Middle frontal gyrus (tissue), 1 donor: Measurements from ENCODE around the gene TMEM229B.

ENCODE experiments used
- DNase-seq: peaks from one replicate; pipeline ENCODE4 v3.0.0-alpha.2; 2015; ENCODE audit warnings: low spot score; ENCODE audit errors: extremely low spot score

The TMEM229B gene

DNA sequence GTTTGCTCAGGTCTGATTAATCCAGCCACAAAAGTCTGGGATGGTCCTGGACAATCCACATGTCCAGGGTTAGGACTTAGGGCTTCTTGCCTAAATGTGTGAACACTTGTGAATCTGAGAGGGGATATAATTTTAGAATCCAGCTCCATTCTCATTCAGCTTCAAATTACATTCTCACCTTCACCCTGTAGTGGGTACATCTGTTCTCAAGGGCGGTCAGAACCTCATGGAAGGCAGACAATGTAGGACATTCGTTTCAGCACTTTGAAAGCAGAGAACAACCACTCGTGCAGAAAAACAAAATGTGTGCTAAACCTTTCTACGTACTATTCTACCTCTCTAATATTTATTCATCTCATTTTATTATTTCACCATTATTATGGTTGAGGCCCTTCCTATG is 1.2 kb downstream of the TMEM229B start:
- no peak for DNase-seq

DNA sequence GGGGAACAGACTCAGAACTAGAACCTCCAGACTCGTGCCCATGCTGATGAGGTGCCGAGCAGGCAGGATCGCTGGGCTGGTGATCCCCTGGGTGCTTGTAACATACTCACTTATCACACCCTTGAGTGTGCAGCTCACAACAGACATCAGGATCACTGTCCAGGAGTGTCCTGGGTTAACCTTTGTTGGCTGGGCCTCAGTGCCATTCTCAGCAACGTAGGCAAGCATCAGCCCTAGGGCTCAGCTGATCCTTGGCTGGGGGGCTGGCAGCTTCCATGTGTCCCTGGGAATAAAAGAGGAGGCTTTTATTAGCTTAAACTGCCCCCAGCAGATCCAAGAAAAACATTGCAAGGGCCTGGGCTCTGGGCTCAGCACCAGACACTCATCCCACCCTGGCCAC is 1.6 kb downstream of the TMEM229B start:
- no peak for DNase-seq

DNA sequence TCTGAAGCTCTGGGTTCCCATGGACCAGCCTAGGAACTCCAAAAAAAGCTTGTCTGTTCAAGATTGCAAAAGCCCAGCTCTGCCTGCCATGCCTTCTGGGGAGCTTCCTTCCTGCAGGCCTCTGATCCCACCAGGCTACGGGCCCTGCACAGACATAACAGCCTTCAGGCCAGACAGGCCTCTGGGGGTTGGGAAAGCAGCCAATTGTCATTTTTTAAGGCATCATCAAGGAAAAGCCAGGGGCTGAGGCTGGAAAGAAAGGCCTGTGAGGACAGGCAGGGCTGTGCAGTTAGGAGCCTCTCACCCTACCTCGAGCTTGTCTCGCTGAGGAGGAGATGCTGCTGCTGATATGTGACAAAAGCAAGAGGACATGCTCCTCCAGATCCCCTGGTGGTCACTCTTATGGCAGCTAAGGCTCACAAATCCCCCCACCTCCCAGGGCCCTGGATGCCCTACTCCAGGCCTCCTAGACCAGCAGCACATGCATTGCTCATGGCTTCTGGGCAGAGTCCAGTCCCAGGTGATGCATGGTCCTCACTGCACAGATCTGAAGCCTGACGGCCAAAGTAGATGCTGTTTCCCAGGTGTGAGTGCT is 2.9 kb downstream of the TMEM229B start:
- DNase-seq, result no peak

DNA sequence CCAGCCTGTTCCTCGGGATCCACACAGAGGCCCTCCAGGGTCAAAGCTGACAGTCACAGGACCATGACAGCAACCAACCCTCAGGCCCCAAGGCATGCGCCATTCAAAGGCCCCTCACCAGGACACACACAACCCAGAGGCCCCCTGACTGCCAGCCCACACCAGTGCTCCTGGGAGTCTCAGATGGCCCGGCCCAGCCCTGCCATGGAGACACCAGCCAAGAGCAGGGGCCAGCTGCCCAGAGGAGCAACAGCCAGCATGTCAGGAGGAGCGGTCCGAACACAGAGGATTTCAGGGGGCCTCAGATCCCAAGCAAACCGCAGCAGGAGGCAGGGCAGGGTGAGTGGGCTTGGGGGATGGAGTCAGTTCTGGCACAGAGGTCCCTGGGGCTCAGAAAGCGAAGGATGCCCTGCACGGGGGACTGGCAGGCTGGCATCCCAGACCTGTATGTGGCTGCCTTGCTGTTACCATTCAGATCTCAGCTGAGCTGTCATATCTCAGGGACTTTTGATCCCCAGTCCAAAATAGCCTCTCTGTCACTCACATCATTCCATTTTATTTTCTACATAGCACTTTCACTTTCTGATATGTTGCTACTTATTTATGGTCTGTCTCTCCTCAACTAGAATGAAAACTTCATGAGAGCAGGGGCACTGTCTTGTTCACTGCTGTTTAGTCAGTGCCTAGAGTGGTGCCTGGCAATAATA is 4.8 kb downstream of the TMEM229B start:
- no peak for DNase-seq

DNA sequence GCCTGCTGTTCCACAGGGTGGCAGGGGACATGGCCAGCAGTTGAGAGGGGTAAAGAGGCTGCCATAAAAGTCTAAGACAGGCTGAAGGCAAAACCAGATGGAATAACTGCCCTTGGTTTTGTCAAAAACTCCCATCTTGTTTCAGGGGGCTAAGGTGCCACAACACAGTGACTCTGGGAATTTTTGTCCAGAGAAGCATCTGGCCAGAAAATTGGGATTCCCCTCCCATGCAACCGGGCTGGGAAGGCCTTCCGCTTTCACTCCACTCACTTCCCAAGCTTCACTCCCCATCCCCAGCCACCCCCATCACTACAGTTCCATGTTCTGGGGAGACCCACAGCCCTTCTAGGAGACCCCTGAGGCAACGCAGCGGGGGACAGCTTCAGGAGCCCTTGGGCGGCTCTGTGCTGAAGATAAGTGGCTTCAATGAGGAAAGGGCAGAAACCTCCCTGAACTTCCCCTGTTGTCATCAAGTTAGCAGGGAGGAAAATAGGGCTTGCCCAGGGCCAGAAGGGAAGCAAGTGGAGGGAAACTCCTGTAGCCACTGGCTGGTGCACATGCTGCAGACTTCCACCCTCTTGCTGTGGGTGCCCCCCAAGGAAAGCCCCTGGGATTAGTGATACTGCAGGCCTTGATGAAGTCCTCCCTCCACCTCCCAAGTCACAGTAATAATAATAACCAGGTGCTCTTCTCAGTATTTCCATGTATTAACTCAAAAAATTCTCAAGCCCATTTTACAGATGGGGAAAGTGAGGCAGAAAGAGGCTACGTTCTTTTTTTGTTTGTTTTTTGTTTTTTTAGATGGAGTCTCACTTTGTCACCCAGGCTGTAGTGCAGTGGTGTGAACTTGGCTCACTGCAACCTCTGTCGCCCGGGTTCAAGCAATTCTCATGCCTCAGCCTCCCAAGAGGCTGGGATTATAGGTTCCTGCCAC is 6.0 kb downstream of the TMEM229B start:
- DNase-seq, result no peak

DNA sequence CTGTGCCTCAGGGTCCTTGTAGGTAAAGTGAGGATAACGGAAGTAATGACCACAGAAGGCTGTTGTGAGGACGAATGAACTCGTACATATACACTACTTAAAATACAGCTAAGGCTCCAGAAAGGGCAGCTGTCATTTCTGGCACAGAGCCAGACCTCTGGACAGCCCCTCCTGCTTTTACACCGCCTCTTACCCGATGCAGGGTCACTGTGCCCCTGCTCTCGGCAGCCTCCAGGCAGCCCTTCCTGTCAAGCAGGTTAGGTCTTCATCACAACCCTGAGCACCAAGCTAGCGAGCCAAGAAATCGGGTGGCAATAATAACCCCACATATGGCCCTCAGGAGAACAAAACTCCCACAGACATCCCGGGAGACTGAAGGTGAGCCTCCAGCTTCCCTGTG is 8.5 kb downstream of the TMEM229B start:
- no peak for DNase-seq

DNA sequence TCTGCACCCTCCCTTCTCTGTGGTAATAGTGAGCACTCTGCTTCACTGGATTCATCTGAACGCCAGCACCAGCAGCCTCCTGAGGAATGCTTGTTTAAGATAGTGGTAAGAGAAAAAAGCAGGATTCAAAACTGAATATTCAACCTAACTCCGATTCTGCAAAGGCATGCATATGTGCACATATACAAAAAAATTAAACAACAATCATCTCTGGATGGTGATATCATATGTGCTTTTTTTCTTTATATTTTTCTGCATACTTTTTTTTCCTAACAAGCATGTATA is 9.8 kb downstream of the TMEM229B start:
- DNase-seq, result no peak

DNA sequence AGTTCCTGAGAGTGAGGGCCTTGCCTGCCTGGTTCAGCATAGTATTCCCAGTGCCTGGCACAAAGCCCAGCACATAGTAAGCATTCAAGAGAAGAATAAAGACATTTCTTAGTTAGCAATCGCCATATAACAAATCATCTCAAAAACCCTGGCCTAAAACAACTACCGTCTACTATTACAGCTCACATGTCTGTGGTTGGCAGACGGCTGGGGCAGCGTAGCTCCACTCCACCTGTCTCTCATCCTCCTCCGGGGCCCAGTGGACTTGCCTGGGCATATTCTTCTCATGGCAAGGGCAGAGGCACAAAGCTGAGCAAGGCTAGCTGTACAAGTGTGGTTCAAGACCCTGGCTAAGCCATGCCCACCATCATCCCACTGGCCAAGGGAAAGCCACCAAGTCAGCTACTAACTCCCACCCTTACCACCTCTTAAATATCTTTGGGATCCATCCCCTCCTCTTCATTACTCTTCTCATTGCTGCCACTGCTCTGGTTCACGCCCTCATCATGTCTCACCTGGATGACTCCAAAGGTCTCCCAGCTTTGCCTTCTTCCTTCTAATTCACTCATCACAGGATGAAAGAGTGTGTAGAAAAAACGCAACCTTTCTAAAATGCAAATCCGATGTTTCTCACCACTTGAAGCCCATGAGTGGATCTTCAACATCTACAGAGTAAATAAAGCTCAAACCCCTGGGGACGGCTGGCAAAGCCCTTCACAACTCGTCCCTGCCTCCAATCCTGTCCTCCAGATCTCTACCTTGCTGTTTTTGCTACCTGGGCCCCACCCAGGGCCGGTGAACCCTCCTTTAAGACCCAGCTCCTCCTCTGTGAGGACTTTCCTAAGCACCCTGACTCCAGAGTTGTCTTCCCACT is 10.4 kb downstream of the TMEM229B start:
- no peak for DNase-seq

DNA sequence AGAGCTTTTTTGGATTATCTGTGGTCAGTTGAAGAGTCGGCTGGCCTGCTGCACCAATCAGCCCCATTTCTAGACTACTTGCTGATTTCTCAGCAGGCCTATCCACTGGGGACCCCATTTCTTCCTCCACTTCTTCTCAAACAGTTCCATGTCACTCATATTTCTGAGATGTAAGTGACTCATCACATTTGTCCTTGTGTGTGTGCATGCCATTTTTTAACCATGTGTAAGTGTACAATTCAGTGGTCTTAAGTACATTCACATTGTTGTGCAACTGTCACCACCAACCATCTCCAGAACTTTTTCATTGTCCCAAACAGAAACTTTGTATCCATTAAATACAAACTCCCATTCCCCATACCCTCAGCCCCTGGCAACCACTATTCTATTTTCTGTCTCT is 14.2 kb downstream of the TMEM229B start:
- DNase-seq, result no peak

DNA sequence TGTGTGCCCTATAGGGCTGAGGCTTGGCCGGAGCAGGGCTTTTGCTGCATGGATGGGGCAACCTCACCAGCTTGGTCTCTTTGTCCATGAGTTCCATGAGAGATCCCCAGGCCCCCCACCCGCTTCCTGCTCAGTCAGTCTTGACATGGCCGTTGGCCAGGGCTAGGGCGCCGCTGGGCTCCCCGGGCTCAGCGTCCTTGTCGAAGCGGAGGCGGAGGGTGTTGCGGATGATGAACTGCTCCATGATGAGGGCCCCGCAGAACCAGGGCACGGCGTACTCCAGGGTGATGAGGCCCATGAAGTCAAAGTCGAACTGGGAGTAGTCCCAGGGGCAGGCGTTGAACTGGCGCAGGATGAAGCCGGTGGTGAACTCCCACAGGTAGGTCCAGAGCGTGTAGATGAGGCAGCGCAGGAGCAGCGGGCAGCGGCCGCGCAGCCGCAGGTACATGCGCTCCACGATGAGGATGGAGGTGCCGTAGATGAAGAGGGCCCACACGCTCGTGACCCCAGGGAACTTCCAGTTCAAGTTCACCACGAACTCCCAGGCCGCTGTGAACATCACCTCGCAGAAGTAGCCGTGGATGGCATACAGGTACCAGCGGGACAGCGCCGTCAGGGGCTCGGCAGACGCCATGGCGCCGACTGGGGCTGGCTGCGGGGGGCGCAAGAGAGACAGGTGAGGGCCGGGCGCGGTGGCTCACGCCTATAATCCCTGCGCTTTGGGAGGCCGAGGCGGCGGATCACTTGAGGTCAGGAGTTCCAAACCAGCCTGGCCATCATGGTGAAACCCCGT is 15.0 kb downstream of the TMEM229B start:
- no peak for DNase-seq

DNA sequence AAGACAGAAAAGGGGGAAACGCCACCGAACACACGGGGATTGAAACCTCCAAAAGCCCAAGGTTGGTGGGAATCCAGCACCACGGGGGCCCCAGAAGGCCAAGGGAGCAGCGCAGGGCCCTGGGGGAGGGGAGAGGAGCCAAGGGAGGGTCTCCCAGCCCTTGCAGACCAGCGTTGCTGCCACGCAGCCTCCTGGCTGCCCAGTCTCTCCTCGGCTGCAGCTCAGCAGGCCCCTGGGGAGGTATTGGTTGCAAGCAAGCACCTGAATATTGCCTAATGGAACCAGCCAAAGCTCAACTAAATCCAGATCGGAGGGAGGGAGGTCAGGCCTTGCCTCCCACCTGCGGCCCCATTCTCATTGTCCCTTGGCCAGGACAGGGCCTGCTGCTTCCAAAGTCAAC is 15.8 kb downstream of the TMEM229B start:
- no peak for DNase-seq

DNA sequence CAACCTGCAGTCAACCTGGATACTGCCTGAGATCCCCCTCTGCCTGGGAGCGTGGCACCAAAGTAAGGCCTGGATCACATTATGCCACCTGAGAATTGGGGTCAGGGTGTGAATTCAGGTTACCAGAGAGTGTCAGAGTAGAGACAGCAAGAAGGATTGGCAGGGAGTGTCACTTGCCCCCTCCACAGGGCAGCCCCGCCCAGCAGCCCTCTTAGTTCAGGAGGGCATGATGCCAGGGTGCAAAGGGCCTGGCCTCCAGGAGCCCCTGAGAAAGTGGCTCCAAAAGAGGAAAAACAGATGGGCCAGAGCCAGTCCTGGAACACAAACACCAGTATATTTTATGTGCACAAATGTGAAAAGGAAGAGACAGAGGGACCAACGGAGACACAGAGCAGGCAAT is 18.6 kb downstream of the TMEM229B start:
- no peak for DNase-seq

DNA sequence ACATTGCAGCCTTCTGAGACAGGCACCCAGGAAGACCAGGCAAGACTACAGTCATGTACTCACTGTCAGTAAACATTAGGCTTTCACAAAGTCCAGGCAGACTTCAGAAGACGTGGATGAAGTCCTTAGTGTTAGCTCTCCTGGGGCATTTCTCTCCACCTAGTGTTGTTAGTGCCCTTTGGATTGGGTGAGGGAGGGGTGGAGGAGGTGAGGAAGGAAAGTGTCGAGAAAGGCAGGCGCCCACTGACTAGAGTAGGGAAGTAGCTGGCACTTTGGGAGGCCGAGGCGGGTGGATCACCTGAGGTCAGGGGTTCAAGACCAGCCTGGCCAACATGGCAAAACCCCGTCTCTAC is 20.2 kb downstream of the TMEM229B start:
- no peak for DNase-seq

DNA sequence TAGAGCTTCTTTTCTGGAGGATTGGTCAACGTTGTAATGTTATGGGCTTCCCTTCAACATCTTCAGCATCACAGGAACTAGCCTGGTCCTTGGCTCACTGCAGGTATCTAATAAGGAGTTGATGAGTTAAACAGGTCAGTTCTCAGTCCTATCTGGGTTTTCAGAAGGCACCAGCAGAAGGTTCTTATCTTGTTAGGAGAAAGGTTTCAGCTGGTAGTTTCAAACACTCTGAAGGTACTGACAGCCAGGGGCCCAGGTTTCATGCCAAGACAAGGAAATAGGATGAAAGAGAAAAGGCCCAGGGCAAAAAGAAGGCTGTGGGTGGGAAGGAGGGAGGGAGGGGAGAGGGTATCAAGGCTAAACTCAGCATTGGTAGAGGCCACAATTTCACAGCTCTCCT is 21.4 kb downstream of the TMEM229B start:
- DNase-seq, result no peak

DNA sequence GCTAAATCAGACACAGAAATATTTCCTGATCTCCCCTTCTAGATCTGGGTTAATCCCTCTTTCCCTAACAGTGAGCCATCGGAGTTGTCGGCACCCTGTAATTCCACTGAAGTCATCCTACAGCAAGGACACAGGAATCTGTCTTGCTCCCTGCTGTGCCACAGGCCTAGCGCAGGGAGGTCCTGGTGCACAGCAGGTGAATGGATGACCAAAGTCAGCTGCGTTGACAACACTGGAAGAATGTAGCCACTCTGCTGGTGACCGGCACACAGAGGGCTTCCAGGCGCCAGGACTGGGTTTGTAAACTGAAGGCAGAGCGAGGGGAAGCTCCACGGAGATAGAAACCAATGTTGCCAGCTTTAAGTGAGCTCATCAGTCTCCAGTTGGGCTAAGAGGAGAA is 23.6 kb downstream of the TMEM229B start:
- no peak for DNase-seq

DNA sequence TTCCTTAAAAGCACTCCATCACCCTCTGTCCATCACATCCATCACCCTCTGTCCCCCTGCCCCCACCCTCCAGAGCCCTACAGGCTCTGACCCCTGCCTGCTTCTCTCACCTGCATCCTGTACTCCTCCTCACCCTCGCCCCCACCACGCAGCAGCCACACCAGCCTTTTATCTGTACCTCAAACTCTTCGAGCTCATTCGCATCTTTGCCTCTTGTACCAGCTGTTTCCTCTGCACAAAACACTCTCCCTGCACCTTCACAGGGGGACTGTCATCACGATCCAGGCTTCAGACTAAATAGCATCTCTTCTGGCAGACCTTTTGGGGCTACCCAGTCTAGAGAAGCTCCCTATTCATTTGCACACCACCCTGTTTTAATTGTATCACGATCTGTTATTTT is 24.1 kb downstream of the TMEM229B start:
- no peak for DNase-seq

DNA sequence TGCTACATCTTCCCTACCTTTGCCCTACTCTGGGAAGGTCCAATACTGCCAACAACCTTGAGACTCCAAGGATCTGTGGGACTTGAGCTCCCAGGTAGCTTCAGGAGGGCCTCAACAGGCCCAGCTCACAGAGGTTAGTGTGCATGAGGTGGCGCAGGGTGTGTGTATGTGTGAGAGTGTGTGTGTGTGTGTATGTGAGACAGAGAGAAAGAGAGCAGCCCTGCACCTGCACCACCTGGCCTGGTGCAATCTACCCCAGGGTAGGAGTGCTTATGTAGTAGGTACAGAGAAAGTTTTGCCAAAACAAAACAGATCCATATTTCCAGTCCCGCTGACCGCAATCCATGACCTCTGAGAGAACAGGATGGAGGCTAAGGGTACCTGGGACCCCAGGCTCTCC is 24.6 kb downstream of the TMEM229B start:
- DNase-seq, result no peak

DNA sequence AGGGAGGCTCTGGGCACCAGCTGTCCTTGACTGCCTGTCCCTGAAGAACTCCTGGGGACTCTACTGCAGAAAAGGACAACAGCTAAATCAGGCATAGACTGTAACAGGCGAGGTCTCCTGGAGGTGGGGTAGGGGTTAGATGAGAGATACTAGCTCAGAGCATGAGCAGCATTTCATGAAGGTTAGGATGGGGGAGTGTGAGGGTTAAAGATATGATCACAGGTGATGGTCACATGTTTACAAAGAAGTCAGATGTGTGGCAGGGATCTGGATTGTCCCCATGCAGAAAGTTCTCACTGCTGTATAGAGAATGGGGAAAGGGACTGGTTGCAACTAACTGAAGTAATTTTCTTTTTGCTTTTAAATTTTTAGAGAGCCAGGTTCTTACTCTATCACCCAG is 26.5 kb downstream of the TMEM229B start:
- DNase-seq, result no peak

DNA sequence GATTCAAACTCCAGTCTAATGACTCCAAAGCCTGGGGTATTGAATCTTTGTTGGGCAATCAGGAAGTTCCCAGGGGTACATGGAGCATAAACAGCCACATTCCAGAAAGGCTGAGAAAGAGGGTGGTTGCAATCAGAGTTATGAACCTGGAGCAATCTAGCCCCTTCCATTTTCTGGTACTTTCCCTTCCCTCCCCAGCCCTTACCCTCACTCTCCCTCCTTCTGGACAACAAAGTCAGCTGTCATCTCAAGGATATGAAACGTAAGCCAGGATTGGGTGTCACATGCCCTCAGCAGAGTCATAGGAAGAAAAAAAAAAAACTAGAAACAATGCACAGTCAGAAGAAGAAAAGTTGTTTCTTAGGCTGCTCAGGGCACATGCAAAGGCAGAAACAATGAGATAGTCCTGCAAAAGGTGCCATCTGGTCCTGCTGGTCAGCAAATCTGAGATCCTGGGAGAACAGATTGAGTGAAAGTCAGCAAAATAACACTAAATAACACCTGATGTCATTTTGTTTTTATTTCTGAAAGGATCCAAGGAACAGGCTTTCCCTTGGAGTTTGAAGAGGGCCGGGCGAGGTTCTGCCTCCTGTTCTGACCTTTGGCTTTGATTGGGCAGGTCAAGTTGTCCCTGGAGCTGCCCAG is 27.1 kb downstream of the TMEM229B start:
- no peak for DNase-seq

DNA sequence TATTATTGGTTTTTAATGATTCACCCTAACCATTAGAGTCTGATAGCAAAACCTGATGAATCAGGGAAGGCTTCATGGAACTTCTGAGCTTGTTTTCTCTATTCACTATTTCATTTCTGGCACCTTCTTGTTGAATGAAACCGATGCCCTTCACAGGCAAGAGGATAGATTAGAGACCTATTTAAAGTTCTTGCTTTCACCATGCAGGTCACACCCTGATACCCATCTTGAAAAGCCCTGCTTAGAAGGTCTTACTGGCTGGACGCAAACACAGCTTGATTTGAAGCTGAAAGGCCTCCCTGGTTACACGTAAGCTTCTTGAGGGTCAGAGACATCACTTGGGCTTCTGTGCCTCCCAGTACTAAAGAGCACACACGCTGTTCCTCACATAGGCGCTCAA is 29.2 kb downstream of the TMEM229B start:
- no peak for DNase-seq
